ENCODE results near the gene PRKAR2B. TPM values are rescaled to one million over a fixed set of nuclear protein-coding genes. Genes with fewer than 3 reads are reported as not detected.
A peak's percentile ranks its signal among the peaks of the same experiment; 100 is the strongest.
"Not testable (repeated sequence)": the region's sequence is repeated elsewhere in the genome, so short reads cannot be mapped to it uniquely, and the experiment has no call there.

PRKAR2B gene
- total RNA-seq, 4 donors from 2014 or later, result 89.5 to 127 (median 102) TPM

- Histone ChIP-seq H3K36me3 (no peaks in the 10 kb centered on the region), H3K4me1 (peaks cover 14 to 71% (median 59%) of the 10 kb centered on the region in 4 donors), H3K9me3 (no peaks in the 10 kb centered on the region), H3K27ac (replicated peaks in 1 of 4) (no peak overlapping the region), H3K4me3 (no peak overlapping the region), H3K27me3 (no peaks in the 10 kb centered on the region)
- TF ChIP-seq, protein P1, sequence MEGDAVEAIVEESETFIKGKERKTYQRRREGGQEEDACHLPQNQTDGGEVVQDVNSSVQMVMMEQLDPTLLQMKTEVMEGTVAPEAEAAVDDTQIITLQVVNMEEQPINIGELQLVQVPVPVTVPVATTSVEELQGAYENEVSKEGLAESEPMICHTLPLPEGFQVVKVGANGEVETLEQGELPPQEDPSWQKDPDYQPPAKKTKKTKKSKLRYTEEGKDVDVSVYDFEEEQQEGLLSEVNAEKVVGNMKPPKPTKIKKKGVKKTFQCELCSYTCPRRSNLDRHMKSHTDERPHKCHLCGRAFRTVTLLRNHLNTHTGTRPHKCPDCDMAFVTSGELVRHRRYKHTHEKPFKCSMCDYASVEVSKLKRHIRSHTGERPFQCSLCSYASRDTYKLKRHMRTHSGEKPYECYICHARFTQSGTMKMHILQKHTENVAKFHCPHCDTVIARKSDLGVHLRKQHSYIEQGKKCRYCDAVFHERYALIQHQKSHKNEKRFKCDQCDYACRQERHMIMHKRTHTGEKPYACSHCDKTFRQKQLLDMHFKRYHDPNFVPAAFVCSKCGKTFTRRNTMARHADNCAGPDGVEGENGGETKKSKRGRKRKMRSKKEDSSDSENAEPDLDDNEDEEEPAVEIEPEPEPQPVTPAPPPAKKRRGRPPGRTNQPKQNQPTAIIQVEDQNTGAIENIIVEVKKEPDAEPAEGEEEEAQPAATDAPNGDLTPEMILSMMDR (IDR thresholded peaks at IDR 0.05), result no peak
- TF ChIP-seq POLR2AphosphoS5 (IDR thresholded peaks at IDR 0.05), result no peak
- no peak for TF ChIP-seq POLR2A (IDR thresholded peaks at IDR 0.05; ENCODE audit: low read depth)
- no peak for TF ChIP-seq EP300 (IDR thresholded peaks at IDR 0.05)
- 93% methylated on average over 10 of the region's 10 CpGs for WGBS
- intact Hi-C loops (cut with DNase I), result loop anchor here (10.0 kb wide), 1 partner anchor 97 kb away; no protein-coding TSS in a partner anchor
- DNase-seq (ENCODE audit: extremely low spot score), result no peak
These were observed 3.6 kb downstream of the PRKAR2B start for GRCh38 chr7:107047902-107048782.

GRCh38 chr7:107048783-107049418 lies 4.4 kb downstream of the PRKAR2B start:
- no peak for TF ChIP-seq POLR2AphosphoS5 (IDR thresholded peaks at IDR 0.05)
- WGBS, result 95% methylated on average over 4 of the region's 4 CpGs
- no peak for DNase-seq (ENCODE audit: extremely low spot score)
- intact Hi-C loops (cut with DNase I), result loop anchor here (10.0 kb wide), 1 partner anchor 96 kb away; no protein-coding TSS in a partner anchor
- Histone ChIP-seq H3K4me3 (no peak overlapping the region), H3K27me3 (no peaks in the 10 kb centered on the region), H3K36me3 (no peaks in the 10 kb centered on the region), H3K4me1 (peaks cover 14 to 76% (median 56%) of the 10 kb centered on the region in 4 donors), H3K27ac (replicated peaks in 1 of 4) (no peak overlapping the region), H3K9me3 (no peaks in the 10 kb centered on the region)

- TF ChIP-seq, protein P1 (IDR thresholded peaks at IDR 0.05), result no peak
- TF ChIP-seq POLR2A (IDR thresholded peaks at IDR 0.05; ENCODE audit: low read depth), result no peak
- no peak for TF ChIP-seq POLR2AphosphoS5 (IDR thresholded peaks at IDR 0.05)
- no peak for TF ChIP-seq EP300 (IDR thresholded peaks at IDR 0.05)
- Histone ChIP-seq H3K4me1 (peaks cover 14 to 74% (median 53%) of the 10 kb centered on the region in 4 donors), H3K27ac (replicated peaks in 1 of 4) (no peak overlapping the region), H3K27me3 (no peaks in the 10 kb centered on the region), H3K36me3 (no peaks in the 10 kb centered on the region), H3K4me3 (no peak overlapping the region), H3K9me3 (no peaks in the 10 kb centered on the region)
- intact Hi-C loops (cut with DNase I), result loop anchor here (10.0 kb wide), 1 partner anchor 95 kb away; no protein-coding TSS in a partner anchor
- WGBS, result 96% methylated on average over 1 of the region's 1 CpG
- no peak for DNase-seq (ENCODE audit: extremely low spot score)
These were observed 5.0 kb downstream of the PRKAR2B start for GRCh38 chr7:107049480-107049879.

DNA sequence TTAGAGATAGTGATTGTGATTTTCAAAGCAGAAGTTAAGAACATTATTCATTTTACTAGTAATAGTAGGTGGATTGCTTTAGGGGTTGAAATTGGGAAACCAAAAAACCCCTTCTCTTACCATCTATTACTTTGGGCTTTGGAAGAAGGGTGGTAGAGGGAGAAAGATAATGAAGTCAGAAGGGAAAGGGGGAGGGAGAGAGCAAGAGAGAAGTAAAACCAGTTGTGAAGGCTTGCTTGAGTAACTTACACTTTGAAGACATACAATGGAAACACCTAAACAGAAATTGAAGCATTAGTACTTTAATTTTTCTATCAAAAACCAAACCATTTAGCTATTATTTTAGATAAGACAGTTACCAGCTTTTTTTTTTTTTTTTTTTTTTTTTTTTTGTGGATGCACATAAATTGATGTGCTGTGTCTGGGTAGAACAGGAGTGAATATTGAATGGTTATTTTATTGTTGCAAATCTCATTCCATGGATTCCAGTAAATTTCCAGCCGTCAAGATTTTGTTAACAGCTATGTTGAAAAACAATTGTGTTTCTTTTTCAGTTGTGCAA lies 5.5 kb downstream of the PRKAR2B start:
- 84% methylated on average over 1 of the region's 1 CpG for WGBS
- no peaks in the 10 kb centered on the region for H3K27me3 ChIP-seq
- H3K9me3 ChIP-seq, result no peaks in the 10 kb centered on the region
- H3K4me3 ChIP-seq, result no peak overlapping the region
- H3K36me3 ChIP-seq, result no peaks in the 10 kb centered on the region
- peaks cover 14 to 74% (median 51%) of the 10 kb centered on the region in 4 donors for H3K4me1 ChIP-seq
- intact Hi-C loops (cut with DNase I), result loop anchor here (10.0 kb wide), 1 partner anchor 95 kb away; no protein-coding TSS in a partner anchor
- no peak overlapping the region for H3K27ac ChIP-seq (replicated peaks in 1 of 4)
- TF ChIP-seq POLR2A (IDR thresholded peaks at IDR 0.05; ENCODE audit: low read depth), result no peak
- TF ChIP-seq EP300 (IDR thresholded peaks at IDR 0.05), result no peak
- TF ChIP-seq POLR2AphosphoS5 (IDR thresholded peaks at IDR 0.05), result no peak
- TF ChIP-seq, protein P1 (IDR thresholded peaks at IDR 0.05), result no peak
- no peak for DNase-seq (ENCODE audit: extremely low spot score)

DNA sequence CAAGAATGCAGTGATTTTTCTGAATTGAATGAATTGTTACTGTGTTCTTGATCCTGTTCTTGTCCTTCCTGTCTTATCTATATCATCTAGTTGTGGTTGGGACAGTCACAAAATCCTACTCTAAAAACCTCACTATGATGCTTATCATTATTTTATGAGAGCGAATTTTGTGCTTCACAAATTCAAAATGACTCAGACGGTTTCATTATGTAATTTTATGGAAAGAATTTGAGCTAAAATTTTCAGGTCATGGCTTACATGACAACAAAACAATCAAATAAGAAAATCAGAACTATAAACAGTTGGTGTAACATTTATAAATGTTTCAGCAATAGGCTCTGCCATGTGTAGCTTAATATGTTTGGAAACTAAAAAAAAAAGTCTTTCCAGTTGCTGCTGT lies 6.9 kb downstream of the PRKAR2B start:
- intact Hi-C loops (cut with DNase I), result no loop called here
- 39% methylated on average over 2 of the region's 2 CpGs for WGBS
- TF ChIP-seq, protein P1 (IDR thresholded peaks at IDR 0.05), result no peak
- no peak for TF ChIP-seq EP300 (IDR thresholded peaks at IDR 0.05)
- no peak for TF ChIP-seq POLR2A (IDR thresholded peaks at IDR 0.05; ENCODE audit: low read depth)
- TF ChIP-seq POLR2AphosphoS5 (IDR thresholded peaks at IDR 0.05), result no peak
- Histone ChIP-seq H3K9me3 (no peaks in the 10 kb centered on the region), H3K4me1 (peaks cover 3 to 62% (median 37%) of the 10 kb centered on the region in 4 donors), H3K27ac (replicated peaks in 1 of 4) (peak overlapping the region; percentile 70 to 74 (median 72)), H3K4me3 (no peak overlapping the region), H3K36me3 (no peaks in the 10 kb centered on the region), H3K27me3 (no peaks in the 10 kb centered on the region)
- no peak for DNase-seq (ENCODE audit: extremely low spot score)

DNA sequence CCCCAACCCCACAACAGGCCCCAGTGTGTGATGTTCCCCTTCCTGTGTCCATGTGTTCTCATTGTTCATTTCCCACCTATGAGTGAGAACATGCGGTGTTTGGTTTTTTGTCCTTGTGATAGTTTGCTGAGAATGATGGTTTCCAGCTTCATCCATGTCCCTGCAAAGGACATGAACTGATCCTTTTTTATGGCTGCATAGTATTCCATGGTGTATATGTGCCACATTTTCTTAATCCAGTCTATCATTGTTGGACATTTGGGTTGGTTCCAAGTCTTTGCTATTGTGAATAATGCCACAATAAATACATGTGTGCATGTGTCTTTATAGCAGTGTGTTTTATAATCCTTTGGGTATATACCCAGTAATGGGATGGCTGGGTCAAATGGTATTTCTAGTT lies 10.5 kb downstream of the PRKAR2B start:
- WGBS, result 100% methylated on average over 1 of the region's 1 CpG
- not testable (repeated sequence) for DNase-seq (ENCODE audit: extremely low spot score)

GRCh38 chr7:107056058-107056457 lies 11.6 kb downstream of the PRKAR2B start:
- 91% methylated on average over 3 of the region's 3 CpGs for WGBS

More for the DNA sequence above, 10.5 kb downstream of the PRKAR2B start:
- H3K27me3 ChIP-seq; intact Hi-C loops (cut with DNase I); H3K9me3 ChIP-seq; H3K4me3 ChIP-seq; H3K27ac ChIP-seq (replicated peaks in 1 of 4); H3K36me3 ChIP-seq: not testable (repeated sequence)
- H3K4me1 ChIP-seq, result peaks cover 0 to 65% (median 55%) of the 10 kb centered on the region in 4 donors

More at GRCh38 chr7:107056058-107056457, 11.6 kb downstream of the PRKAR2B start:
- DNase-seq (ENCODE audit: extremely low spot score); H3K4me3 ChIP-seq; H3K27me3 ChIP-seq; H3K27ac ChIP-seq (replicated peaks in 1 of 4); H3K36me3 ChIP-seq; H3K9me3 ChIP-seq; intact Hi-C loops (cut with DNase I): not testable (repeated sequence)
- peaks cover 0 to 57% (median 49%) of the 10 kb centered on the region in 4 donors for H3K4me1 ChIP-seq
